GM12878 (cell line): ENCODE data around the gene PCED1A. TPM values are rescaled to one million over a fixed set of nuclear protein-coding genes. Genes with fewer than 3 reads are reported as not detected.

Experiments used
- ATAC-seq: fragments of 200-7000 bp; cut with Tn5 transposase; 3 replicates; pipeline ENCODE4 v1.9.1; 2020; ENCODE audit warnings: mild to moderate bottlenecking, moderate library complexity
- BruUV-seq: library from RNA; stranded (reverse); fragments of 400-500 nt; replicated peaks from 2 replicates; lab custom pipeline; 2021; lab: Mats Ljungman, UMichigan
- CTCF ChIA-PET: fragments of 300-600 bp; sonication (Branson Sonifier 250); formaldehyde crosslinking; extraction: SDS; loops from one replicate; lab custom pipeline; 2021; ENCODE audit warnings: inconsistent platforms; lab: Yijun Ruan, JAX
- POLR2A ChIA-PET: fragments of 350-600 bp; formaldehyde crosslinking; extraction: SDS; loops from one replicate; lab custom pipeline; 2021; ENCODE audit warnings: inconsistent platforms; lab: Charles Lee
- RAD21 ChIA-PET: fragments of 300-600 bp; sonication (Branson Sonifier 250); formaldehyde crosslinking; loops from one replicate; lab custom pipeline; 2023; ENCODE audit warnings: antibody characterized with exemption; ENCODE audit not compliant: unreplicated experiment; lab: Charles Lee
- SMC1A ChIA-PET: fragments of 300-600 bp; sonication (Branson Sonifier 250); formaldehyde crosslinking; loops from one replicate; lab custom pipeline; 2023; ENCODE audit not compliant: unreplicated experiment, uncharacterized antibody; lab: Charles Lee
- DNase-seq: peaks from one replicate; pipeline ENCODE4 v3.0.0-alpha.2; 2011; ENCODE audit warnings: low read depth, low spot score
- FAIRE-seq: peaks from 3 replicates; lab custom pipeline; 2011; peaks lifted over from hg19 to GRCh38; lab: Jason Lieb, UNC
- H2AFZ ChIP-seq: 2 replicates; pipeline ENCODE4 v1.6.0; 2011; ENCODE audit warnings: low read depth, low read length, control low read depth; ENCODE audit not compliant: control insufficient read depth
- H3K27ac ChIP-seq: 2 replicates; pipeline ENCODE4 v1.5.1; 2011; ENCODE audit warnings: control low read depth; ENCODE audit not compliant: control insufficient read depth, insufficient read depth
- H3K27me3 ChIP-seq, 2 experiments: replicated peaks in 1 of 2; 2 replicates each; pipeline versions ENCODE4 v1.6.0 to v1.6.1; 2011; ENCODE audit warnings: low read length in 1 of 2; ENCODE audit not compliant: control insufficient read depth in 2 of 2, insufficient read depth in 2 of 2
- H3K36me3 ChIP-seq, 2 experiments: 2 replicates each; pipeline ENCODE4 v1.5.1; 2011; ENCODE audit warnings: low read length in 1 of 2; ENCODE audit not compliant: control insufficient read depth in 2 of 2, insufficient read depth in 2 of 2
- H3K4me1 ChIP-seq: 2 replicates; pipeline ENCODE4 v1.6.1; 2011; ENCODE audit warnings: mild to moderate bottlenecking, low read length, moderate library complexity, mixed read lengths; ENCODE audit not compliant: control insufficient read depth, insufficient read depth
- H3K4me2 ChIP-seq: 2 replicates; pipeline ENCODE4 v1.6.0; 2011; ENCODE audit warnings: control low read depth; ENCODE audit not compliant: control insufficient read depth, insufficient read depth
- H3K4me3 ChIP-seq: fragments of 200-600 bp; sonication (generic); 2 replicates; pipeline ENCODE4 v1.5.1; 2016
- H3K79me2 ChIP-seq: 2 replicates; pipeline ENCODE4 v1.6.0; 2011; ENCODE audit warnings: low read length; ENCODE audit not compliant: control insufficient read depth, insufficient read depth
- H3K9ac ChIP-seq: 2 replicates; pipeline ENCODE4 v1.8.0; 2011; ENCODE audit warnings: low read length, control low read depth, mixed read lengths; ENCODE audit not compliant: control insufficient read depth, insufficient read depth
- H3K9me3 ChIP-seq: replicated peaks from 3 replicates; pipeline ENCODE4 v1.5.1; 2011; ENCODE audit warnings: mild to moderate bottlenecking, low read length; ENCODE audit not compliant: control insufficient read depth, insufficient read depth
- H4K20me1 ChIP-seq: 2 replicates; pipeline ENCODE4 v1.6.0; 2011; ENCODE audit not compliant: control insufficient read depth, insufficient read depth
- ATF7 ChIP-seq: fragments of 450-650 bp; IDR thresholded peaks from 2 replicates; pipeline ENCODE4 v1.6.1; 2016; ENCODE audit warnings: low read depth, mild to moderate bottlenecking
- BCL3 ChIP-seq: IDR thresholded peaks from 2 replicates; pipeline ENCODE4 v1.6.1; 2011; ENCODE audit warnings: borderline replicate concordance, low read depth, mild to moderate bottlenecking, moderate library complexity, low read length; ENCODE audit not compliant: insufficient read depth, poor library complexity, severe bottlenecking
- BRCA1 ChIP-seq: IDR thresholded peaks from 2 replicates; pipeline ENCODE4 v1.6.1; 2011; ENCODE audit warnings: low read depth, low read length, improper control_type of control experiment
- CHD1 ChIP-seq: IDR thresholded peaks from 2 replicates; pipeline ENCODE4 v1.6.1; 2012; ENCODE audit warnings: low read depth, low read length, improper control_type of control experiment
- ETV6 ChIP-seq, 2 experiments: fragments of 450-650 bp in 1 of 2; IDR thresholded peaks in 1 of 2; conservative IDR thresholded peaks in 1 of 2; 2 replicates each; pipeline ENCODE4 v1.6.1; 2014; ENCODE audit warnings: antibody characterized with exemption in 1 of 2, borderline replicate concordance in 1 of 2, low read depth in 1 of 2, mild to moderate bottlenecking in 1 of 2, moderate library complexity in 1 of 2
- KDM1A ChIP-seq: fragments of 200-600 bp; sonication (generic); IDR thresholded peaks from 2 replicates; pipeline ENCODE4 v1.6.1; 2016; ENCODE audit warnings: borderline replicate concordance
- MLLT1 ChIP-seq: fragments of 450-650 bp; IDR thresholded peaks from 2 replicates; pipeline ENCODE4 v1.6.1; 2016; ENCODE audit warnings: mild to moderate bottlenecking
- PAX8 ChIP-seq: fragments of 450-650 bp; IDR thresholded peaks from 2 replicates; pipeline ENCODE4 v1.6.1; 2017; ENCODE audit warnings: mild to moderate bottlenecking, moderate library complexity
- POLR2AphosphoS2 ChIP-seq: IDR thresholded peaks from 2 replicates; pipeline ENCODE4 v1.6.1; 2011; ENCODE audit warnings: low read depth, mild to moderate bottlenecking, low read length, improper control_type of control experiment, moderate library complexity
- SP1 ChIP-seq: IDR thresholded peaks from one replicate; pipeline ENCODE4 v1.6.1; 2011; ENCODE audit warnings: low read depth, low read length
- SUPT20H ChIP-seq: IDR thresholded peaks from 2 replicates; pipeline ENCODE4 v1.6.1; 2011; ENCODE audit warnings: low read depth, mild to moderate bottlenecking, low read length, moderate library complexity, borderline replicate concordance; ENCODE audit not compliant: control insufficient read depth
- SUZ12 ChIP-seq: fragments of 200-600 bp; sonication (generic); IDR thresholded peaks from one replicate; pipeline ENCODE4 v1.6.1; 2018; ENCODE audit warnings: antibody characterized with exemption, mild to moderate bottlenecking; ENCODE audit not compliant: unreplicated experiment
- WRNIP1 ChIP-seq: IDR thresholded peaks from 2 replicates; pipeline ENCODE4 v1.6.1; 2011; ENCODE audit warnings: low read depth, low read length, improper control_type of control experiment, borderline replicate concordance
- YBX1 ChIP-seq: fragments of 450-650 bp; IDR thresholded peaks from 2 replicates; pipeline ENCODE4 v1.6.1; 2016; ENCODE audit warnings: antibody characterized with exemption
- ZNF24 ChIP-seq: fragments of 450-650 bp; IDR thresholded peaks from 2 replicates; pipeline ENCODE4 v1.6.1; 2017; ENCODE audit warnings: antibody characterized with exemption, mild to moderate bottlenecking
- ZNF274 ChIP-seq: IDR thresholded peaks from one replicate; pipeline ENCODE4 v1.8.0; 2011; ENCODE audit not compliant: insufficient read length, insufficient read depth
- WGBS: methylation state at CpG from one replicate; pipeline ENCODE4 v1.1.6; 2016; ENCODE audit warnings: low lambda C conversion rate; ENCODE audit not compliant: insufficient replicate concordance, insufficient coverage; ENCODE audit errors: missing lambda C conversion rate; 5-methylcytosine and 5-hydroxymethylcytosine counted together
- in situ Hi-C: fragments of 300-500 bp; cut with MboI; formaldehyde crosslinking; loops from 9 replicates; pipeline ENCODE4 v1.14.3; 2018; ENCODE audit warnings: mixed read lengths
- intact Hi-C: fragments of 100-400 bp; cut with micrococcal nuclease; formaldehyde crosslinking; loops from one replicate; pipeline ENCODE4 v1.14.2; 2022; ENCODE audit not compliant: unreplicated experiment
- polyA plus RNA-seq, 11 experiments: library from polyadenylated mRNA; depleted of rRNA in 4 of 11; unstranded in 6 of 11; stranded (reverse) in 5 of 11; fragments of >200 nt; fragmentation: Nextera tagmentation in 4 of 11; fragmentation: Illumina TruSeq in 1 of 11; extraction: Ambion mirVana in 4 of 11; extraction: Trizol in 1 of 11; gene quantifications; 1 replicate in 1 of 11; 2 replicates in 10 of 11; pipeline versions ENCODE4 v1.2.1 to v1.2.3, GENCODE V29; 2011 to 2016; ENCODE audit warnings: inconsistent platforms in 2 of 11, missing spikeins in 2 of 11, low read depth in 1 of 11
- total RNA-seq, 4 experiments: library from RNA; depleted of rRNA in 3 of 4; stranded (reverse); fragments of >200 nt in 3 of 4; fragmentation: Illumina TruSeq in 1 of 4; extraction: Trizol in 1 of 4; gene quantifications; 2 replicates each; pipeline versions ENCODE4 v1.2.1 to v1.2.3, GENCODE V29; 2013 to 2021

The PCED1A gene
- total and polyA plus RNA-seq, 10 of the 15 experiments (the other 5 are each of a cell fraction or from before 2014, with no cell fraction given): 4.5 to 30.9 (median 12.0) TPM

GRCh38 chr20:2799688-2800520 lies 40.6 kb downstream of the PCED1A start:
- no peak; the same call in 2 of the 3 replicates for ATAC-seq
- Histone ChIP-seq H3K4me2 (peak overlapping the region; percentile 26; the same call in 1 of the 2 replicates), H3K4me3 (no peak overlapping the region), H3K36me3 (no peaks in the 10 kb centered on the region), H3K9ac (no peak overlapping the region)
- intact Hi-C loops: no loop called here
- ChIA-PET POLR2A (no interaction called here), CTCF (no interaction called here)
- TF ChIP-seq MLLT1: no peak
- TF ChIP-seq SUZ12: peak; percentile 11
- TF ChIP-seq ZNF274: no peak
- no peak for TF ChIP-seq POLR2AphosphoS2
- TF ChIP-seq YBX1: no peak
- TF ChIP-seq PAX8: no peak
- no peak for TF ChIP-seq BRCA1
- TF ChIP-seq SP1: no peak
- no peak for TF ChIP-seq CHD1
- no peak for TF ChIP-seq WRNIP1
- peak; percentile 22 for TF ChIP-seq BCL3
- TF ChIP-seq ETV6 (conservative IDR thresholded peaks at IDR 0.05 in 1 of 2, IDR thresholded peaks at IDR 0.05 in 1 of 2; ENCODE audit: borderline replicate concordance in 1 of 2, low read depth in 1 of 2): no peak
- no peak for TF ChIP-seq KDM1A
- TF ChIP-seq ZNF24: no peak
- TF ChIP-seq ATF7: no peak
- TF ChIP-seq SUPT20H: no peak
- TF ChIP-seq, all 136 proteins: peak for 2
- Histone ChIP-seq H4K20me1 (no peaks in the 10 kb centered on the region), H2AFZ (no peak overlapping the region), H3K79me2 (no peaks in the 10 kb centered on the region), H3K27ac (no peak overlapping the region), H3K9me3 (no peaks in the 10 kb centered on the region), H3K4me1 (no peaks in the 10 kb centered on the region), H3K27me3 (peaks cover 12 to 18% of the 10 kb centered on the region in 2 experiments)
- BruUV-seq: no TSS peak
- ChIA-PET RAD21 (no interaction called here), SMC1A (interaction anchor here (1.1 kb wide), 1 partner anchor 8 kb away, joined by 3 read pairs; no protein-coding TSS in a partner anchor)
- WGBS: 10% methylated on average over 32 of the region's 61 CpGs
- in situ Hi-C loops: no loop called here
- DNase-seq (no peak), FAIRE-seq (no peak)
